GM23248 (cell line): ENCODE data around the gene GRIA3. TPM values are rescaled to one million over a fixed set of nuclear protein-coding genes. Genes with fewer than 3 reads are reported as not detected.
A peak's percentile ranks its signal among the peaks of the same experiment; 100 is the strongest.

Source experiments
- DNase-seq: peaks from one replicate; pipeline ENCODE4 v3.0.0-alpha.2; 2015
- H2AFZ ChIP-seq: fragments of 200-600 bp; sonication (generic); 2 replicates; pipeline ENCODE4 v1.6.1; 2016; ENCODE audit warnings: antibody characterized with exemption
- H3F3A ChIP-seq: fragments of 200-600 bp; sonication (generic); 2 replicates; pipeline ENCODE4 v1.6.1; 2016; ENCODE audit warnings: mild to moderate bottlenecking, antibody characterized with exemption, mixed run types; ENCODE audit not compliant: insufficient read depth
- H3K27ac ChIP-seq: fragments of 200-600 bp; sonication (generic); 2 replicates; pipeline ENCODE4 v1.5.1; 2016; ENCODE audit warnings: mild to moderate bottlenecking
- H3K27me3 ChIP-seq: fragments of 200-600 bp; sonication (generic); replicated peaks from 2 replicates; pipeline ENCODE4 v1.6.1; 2016; ENCODE audit warnings: mild to moderate bottlenecking; ENCODE audit not compliant: insufficient read depth
- H3K36me3 ChIP-seq: fragments of 200-600 bp; sonication (generic); 2 replicates; pipeline ENCODE4 v1.6.1; 2016; ENCODE audit warnings: low read depth, mild to moderate bottlenecking
- H3K4me1 ChIP-seq: fragments of 200-600 bp; sonication (generic); 2 replicates; pipeline ENCODE4 v1.6.1; 2016; ENCODE audit warnings: mild to moderate bottlenecking; ENCODE audit not compliant: insufficient read depth
- H3K4me2 ChIP-seq: fragments of 200-600 bp; sonication (generic); one replicate; pipeline ENCODE4 v1.6.1; 2016; ENCODE audit warnings: mild to moderate bottlenecking; ENCODE audit not compliant: unreplicated experiment
- H3K4me3 ChIP-seq: fragments of 200-600 bp; sonication (generic); 2 replicates; pipeline ENCODE4 v1.5.1; 2016; ENCODE audit warnings: mild to moderate bottlenecking
- H3K79me2 ChIP-seq: fragments of 200-600 bp; sonication (generic); 2 replicates; pipeline ENCODE4 v1.6.1; 2016; ENCODE audit warnings: mild to moderate bottlenecking; ENCODE audit not compliant: insufficient read depth
- H3K9ac ChIP-seq: fragments of 200-600 bp; sonication (generic); 2 replicates; pipeline ENCODE4 v1.6.1; 2016; ENCODE audit warnings: mild to moderate bottlenecking
- H3K9me2 ChIP-seq: fragments of 200-600 bp; sonication (generic); 2 replicates; pipeline ENCODE4 v1.6.1; 2016; ENCODE audit warnings: mixed run types, mild to moderate bottlenecking, moderate library complexity; ENCODE audit not compliant: insufficient read depth
- H3K9me3 ChIP-seq: fragments of 200-600 bp; sonication (generic); one replicate; pipeline ENCODE4 v1.6.1; 2017; ENCODE audit warnings: low read depth
- H4K20me1 ChIP-seq: fragments of 200-600 bp; sonication (generic); 2 replicates; pipeline ENCODE4 v1.6.0; 2016; ENCODE audit not compliant: insufficient read depth
- EZH2 ChIP-seq: fragments of 200-600 bp; sonication (generic); IDR thresholded peaks from 2 replicates; pipeline ENCODE4 v1.6.1; 2018; ENCODE audit warnings: antibody characterized with exemption, mild to moderate bottlenecking; ENCODE audit not compliant: insufficient read depth, poor library complexity, severe bottlenecking
- EZH2phosphoT487 ChIP-seq: fragments of 200-600 bp; sonication (generic); IDR thresholded peaks from 2 replicates; pipeline ENCODE4 v1.6.1; 2018; ENCODE audit warnings: antibody characterized with exemption, moderate library complexity, mild to moderate bottlenecking, low read depth; ENCODE audit not compliant: insufficient read depth
- WGBS, 2 experiments: methylation state at CpG; one replicate each; pipeline ENCODE4 v1.1.6; 2015 to 2017; ENCODE audit warnings: low lambda C conversion rate in 2 of 2, low coverage in 1 of 2; ENCODE audit errors: missing lambda C conversion rate in 2 of 2; 5-methylcytosine and 5-hydroxymethylcytosine counted together
- in situ Hi-C: fragments of 300-500 bp; cut with MboI; formaldehyde crosslinking; loops from 2 replicates; pipeline ENCODE4 v1.15.0; 2020
- polyA plus RNA-seq: library from polyadenylated mRNA; unstranded; fragments of >200 nt; fragmentation: Nextera tagmentation; extraction: Ambion mirVana; gene quantifications from 2 replicates; pipeline ENCODE4 v1.2.1, GENCODE V29; 2016
- total RNA-seq: library from RNA; depleted of rRNA; stranded (reverse); fragments of >200 nt; shearing (Covaris generic); gene quantifications from 2 replicates; pipeline ENCODE4 v1.2.3, GENCODE V29; 2014

Gene GRIA3
- total and polyA plus RNA-seq, 2 experiments from 2014 or later = 36.0 to 52.4 TPM

DNA sequence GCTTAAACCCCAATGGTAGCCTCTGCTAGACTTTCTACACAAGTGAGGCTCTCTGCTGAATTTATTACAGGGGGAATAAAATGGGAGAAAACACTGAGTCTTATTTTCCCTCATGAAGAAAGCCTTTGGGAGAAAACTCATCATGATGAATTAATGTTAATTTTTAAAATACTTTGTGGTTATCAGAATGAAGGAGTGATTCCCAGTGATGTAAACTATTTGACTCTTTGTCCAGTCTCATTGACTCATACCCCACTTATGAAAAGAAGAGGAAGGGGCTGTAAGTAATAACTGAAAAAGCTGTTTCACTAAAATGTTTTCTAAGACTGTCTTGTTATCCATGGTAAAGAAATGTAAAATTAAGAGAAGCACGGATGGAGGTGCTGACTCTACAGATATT lies 208.8 kb downstream of the GRIA3 start:
- WGBS, 2 experiments = 100% methylated on average over 1 of the region's 1 CpG

DNA sequence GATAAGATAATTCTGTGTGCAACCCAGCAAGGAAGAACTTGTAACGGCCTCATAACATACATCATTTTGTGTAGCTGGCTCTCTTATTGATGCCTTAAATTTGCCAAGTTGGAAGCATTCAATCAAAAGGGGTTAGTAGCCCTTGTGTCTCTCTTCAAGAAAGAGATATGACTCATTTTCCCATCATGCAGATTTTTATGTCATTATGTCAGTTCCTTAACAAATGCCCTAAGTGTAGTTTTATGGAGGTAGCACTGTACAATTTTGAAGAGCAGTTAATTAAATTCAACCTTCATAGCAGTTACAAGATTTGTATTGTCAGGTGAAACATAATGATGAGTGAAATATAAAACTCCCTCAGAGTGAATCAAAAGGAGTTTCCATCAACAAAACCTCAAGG lies 215.6 kb downstream of the GRIA3 start:
- H3K9me2 ChIP-seq = no peaks in the 10 kb centered on the region
- WGBS, 2 experiments = 94 to 100% methylated on average over 1 of the region's 1 CpG
- no peak overlapping the region for H3K9ac ChIP-seq
- no peaks in the 10 kb centered on the region for H4K20me1 ChIP-seq
- H3K27me3 ChIP-seq = no peaks in the 10 kb centered on the region
- TF ChIP-seq EZH2 (no peak), EZH2phosphoT487 (no peak)
- H3K79me2 ChIP-seq = no peaks in the 10 kb centered on the region
- DNase-seq = peak; percentile 20
- H3K4me3 ChIP-seq = no peak overlapping the region
- no peaks in the 10 kb centered on the region for H3K9me3 ChIP-seq
- H3F3A ChIP-seq = no peaks in the 10 kb centered on the region
- H3K27ac ChIP-seq = no peak overlapping the region
- H2AFZ ChIP-seq = no peak overlapping the region
- H3K36me3 ChIP-seq = peaks cover 10% of the 10 kb centered on the region; the same call in 1 of the 2 replicates
- H3K4me2 ChIP-seq = no peak overlapping the region
- peaks cover 10% of the 10 kb centered on the region; the same call in 1 of the 2 replicates for H3K4me1 ChIP-seq
- in situ Hi-C loops = no loop called here

More for the DNA sequence above, 208.8 kb downstream of the GRIA3 start:
- H3K4me2 ChIP-seq = no peak overlapping the region
- H3K9ac ChIP-seq = no peak overlapping the region
- in situ Hi-C loops = no loop called here
- no peak overlapping the region for H2AFZ ChIP-seq
- H4K20me1 ChIP-seq = no peaks in the 10 kb centered on the region
- TF ChIP-seq EZH2 (no peak), EZH2phosphoT487 (no peak)
- H3K79me2 ChIP-seq = peaks cover 5% of the 10 kb centered on the region; the same call in 1 of the 2 replicates
- no peaks in the 10 kb centered on the region for H3F3A ChIP-seq
- no peak overlapping the region for H3K4me3 ChIP-seq
- no peak for DNase-seq
- H3K27ac ChIP-seq = no peak overlapping the region
- H3K9me2 ChIP-seq = no peaks in the 10 kb centered on the region
- no peaks in the 10 kb centered on the region for H3K4me1 ChIP-seq
- no peaks in the 10 kb centered on the region for H3K27me3 ChIP-seq
- no peaks in the 10 kb centered on the region for H3K9me3 ChIP-seq
- H3K36me3 ChIP-seq = no peaks in the 10 kb centered on the region

DNA sequence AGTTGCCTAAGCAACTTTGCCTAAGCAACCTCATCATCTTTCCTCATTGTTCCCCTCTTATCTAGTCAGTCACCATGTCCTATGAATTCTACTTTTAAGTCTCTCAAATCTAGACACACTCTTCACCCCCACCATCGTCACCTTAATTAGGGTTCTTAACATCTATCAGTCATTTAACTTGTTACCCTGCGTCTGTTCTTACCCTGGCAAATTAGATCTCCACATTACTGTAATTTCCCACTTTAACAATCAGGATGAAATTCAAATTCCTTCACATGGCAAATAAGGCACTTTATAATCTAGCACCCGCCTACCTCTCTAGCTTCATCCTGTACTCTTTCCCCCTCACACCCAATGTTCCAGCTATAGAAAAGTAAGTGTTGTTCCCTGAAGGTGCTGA lies 221.2 kb downstream of the GRIA3 start:
- Histone ChIP-seq H3K79me2 (no peaks in the 10 kb centered on the region), H3K27me3 (no peaks in the 10 kb centered on the region), H3K4me2 (no peak overlapping the region), H3F3A (peaks cover 18% of the 10 kb centered on the region), H3K4me3 (no peak overlapping the region), H3K9ac (no peak overlapping the region), H3K27ac (no peak overlapping the region), H3K4me1 (peaks cover 34% of the 10 kb centered on the region), H3K9me3 (no peaks in the 10 kb centered on the region), H4K20me1 (no peaks in the 10 kb centered on the region), H2AFZ (no peak overlapping the region), H3K36me3 (peaks cover 10% of the 10 kb centered on the region; the same call in 1 of the 2 replicates), H3K9me2 (no peaks in the 10 kb centered on the region)
- in situ Hi-C loops = no loop called here
- 100% methylated on average over 2 to 3 of the region's 3 CpGs for WGBS, 2 experiments
- TF ChIP-seq EZH2 (no peak), EZH2phosphoT487 (no peak)
- no peak for DNase-seq

DNA sequence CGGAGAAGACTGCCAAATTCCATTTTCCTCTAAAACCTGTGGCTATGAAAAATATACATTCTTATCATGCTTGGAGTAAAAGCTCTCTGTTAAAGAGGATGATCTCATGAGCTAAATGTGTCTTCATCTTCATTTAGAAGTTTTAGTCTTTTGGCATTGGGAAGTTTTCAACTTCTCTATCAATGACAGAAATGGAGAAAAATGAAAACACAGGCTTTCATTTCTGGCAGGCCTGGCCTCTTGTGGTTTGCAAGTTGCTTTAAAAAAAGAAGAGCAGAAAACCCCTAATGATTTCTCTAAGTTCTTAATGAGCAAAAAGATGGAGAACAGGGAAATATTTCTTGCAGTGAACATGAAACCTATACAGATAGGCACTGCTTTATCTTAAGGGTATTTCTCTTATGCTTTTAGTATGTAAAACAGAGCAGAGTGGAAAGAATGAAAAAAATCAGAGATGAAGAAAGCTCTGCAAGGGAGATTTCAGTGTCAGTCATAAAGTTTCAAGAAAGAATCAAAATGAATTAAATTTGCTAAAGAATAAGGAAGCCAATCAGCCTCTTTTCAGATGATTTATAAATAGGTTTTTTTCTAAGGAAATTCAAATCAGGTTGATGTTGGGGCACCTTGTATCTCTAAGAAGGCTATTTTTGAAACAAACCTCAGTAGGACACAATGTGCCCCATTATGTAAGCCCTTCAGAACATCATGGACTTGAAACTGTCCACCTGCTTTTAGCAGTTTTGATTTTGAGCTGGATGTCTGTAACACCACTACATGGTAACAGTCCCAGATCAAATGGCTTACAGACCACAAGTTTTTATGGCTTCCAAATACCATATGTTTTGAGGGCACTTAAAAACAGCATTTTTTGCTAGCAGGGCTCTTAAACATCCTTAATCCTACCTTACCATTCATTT lies 225.0 kb downstream of the GRIA3 start:
- Histone ChIP-seq H3K36me3 (no peaks in the 10 kb centered on the region), H3K27me3 (no peaks in the 10 kb centered on the region), H3K4me1 (peaks cover 50% of the 10 kb centered on the region), H3K79me2 (no peaks in the 10 kb centered on the region), H4K20me1 (no peaks in the 10 kb centered on the region), H3K9ac (peak overlapping the region; percentile 26), H3K9me3 (no peaks in the 10 kb centered on the region), H2AFZ (no peak overlapping the region), H3K4me3 (peak overlapping the region; percentile 27; the same call in 1 of the 2 replicates), H3K9me2 (no peaks in the 10 kb centered on the region), H3K4me2 (peak overlapping the region; percentile 57), H3K27ac (peak overlapping the region; percentile 65), H3F3A (peaks cover 18% of the 10 kb centered on the region)
- in situ Hi-C loops = no loop called here
- TF ChIP-seq EZH2phosphoT487 (no peak), EZH2 (no peak)
- 0% methylated on average over 1 of the region's 1 CpG for WGBS, 2 experiments
- peak; percentile 49 for DNase-seq
